Measurements from ENCODE around the gene PGM2. TPM values are rescaled to one million over a fixed set of nuclear protein-coding genes. Genes with fewer than 3 reads are reported as not detected.

PGM2 gene
- total and polyA plus RNA-seq, 7 donors = 7.2 to 42.3 (median 30.0) TPM

GRCh38 chr4:37797374-37797773, 29.1 kb upstream of the PGM2 start:
- 89 to 92% methylated on average over 2 of the region's 2 CpGs for WGBS, 2 donors
- intact Hi-C loops (cut with DNase I) = no loop called here
- TF ChIP-seq EP300 (IDR thresholded peaks at IDR 0.05) (no peak), POLR2AphosphoS5 (IDR thresholded peaks at IDR 0.05) (no peak), POLR2A (IDR thresholded peaks at IDR 0.05) (no peak), CTCF (IDR thresholded peaks at IDR 0.05) (no peak)

GRCh38 chr4:37797923-37798322, 28.6 kb upstream of the PGM2 start:
- no peaks in the 10 kb centered on the region for H3K9me3 ChIP-seq
- no peaks in the 10 kb centered on the region for H3K36me3 ChIP-seq
- H3K4me3 ChIP-seq = no peak overlapping the region
- TF ChIP-seq POLR2A (IDR thresholded peaks at IDR 0.05) (no peak), POLR2AphosphoS5 (IDR thresholded peaks at IDR 0.05) (no peak), CTCF (IDR thresholded peaks at IDR 0.05) (no peak), EP300 (IDR thresholded peaks at IDR 0.05) (no peak)
- no peak overlapping the region for H3K27ac ChIP-seq
- no peak for DNase-seq
- no peaks in the 10 kb centered on the region for H3K27me3 ChIP-seq
- no peaks in the 10 kb centered on the region for H3K4me1 ChIP-seq
- intact Hi-C loops (cut with DNase I) = no loop called here
- 73 to 84% methylated on average over 2 of the region's 2 CpGs for WGBS, 2 donors

More at GRCh38 chr4:37797374-37797773, 29.1 kb upstream of the PGM2 start:
- Histone ChIP-seq H3K4me1 (no peaks in the 10 kb centered on the region), H3K27me3 (no peaks in the 10 kb centered on the region), H3K4me3 (no peak overlapping the region), H3K9me3 (no peaks in the 10 kb centered on the region), H3K27ac (no peak overlapping the region), H3K36me3 (no peaks in the 10 kb centered on the region)
- no peak for DNase-seq

- Histone ChIP-seq H3K27me3 (no peaks in the 10 kb centered on the region), H3K4me1 (peaks cover 0 to 1% (median 0%) of the 10 kb centered on the region in 4 donors), H3K27ac (no peak overlapping the region), H3K9me3 (no peaks in the 10 kb centered on the region), H3K4me3 (no peak overlapping the region), H3K36me3 (no peaks in the 10 kb centered on the region)
- TF ChIP-seq EP300 (IDR thresholded peaks at IDR 0.05) (no peak), POLR2A (IDR thresholded peaks at IDR 0.05) (no peak), CTCF (IDR thresholded peaks at IDR 0.05) (no peak), POLR2AphosphoS5 (IDR thresholded peaks at IDR 0.05) (no peak)
- intact Hi-C loops (cut with DNase I) = no loop called here
- DNase-seq = no peak
Observed at GRCh38 chr4:37798616-37799015, 27.9 kb upstream of the PGM2 start.

- Histone ChIP-seq H3K9me3 (no peaks in the 10 kb centered on the region), H3K4me3 (no peak overlapping the region), H3K27me3 (no peaks in the 10 kb centered on the region), H3K4me1 (peaks cover 0 to 6% (median 3%) of the 10 kb centered on the region in 4 donors), H3K36me3 (no peaks in the 10 kb centered on the region), H3K27ac (no peak overlapping the region)
- 42 to 55% methylated on average over 4 of the region's 4 CpGs for WGBS, 2 donors
- TF ChIP-seq POLR2AphosphoS5 (IDR thresholded peaks at IDR 0.05) = no peak
- TF ChIP-seq CTCF (IDR thresholded peaks at IDR 0.05) = no peak
- no peak for TF ChIP-seq POLR2A (IDR thresholded peaks at IDR 0.05)
- no peak for TF ChIP-seq EP300 (IDR thresholded peaks at IDR 0.05)
- DNase-seq = no peak
- intact Hi-C loops (cut with DNase I) = loop anchor here (2.0 to 10.0 kb wide), 3 partner anchors 113 to 865 kb away; partner anchors contain the start of genes KLF3 and RELL1
Observed at GRCh38 chr4:37799941-37800554, 26.4 kb upstream of the PGM2 start.

Measured in sigmoid colon (tissue), 7 donors.